HT-29 (cell line): ENCODE data around the gene CTNNBIP1. TPM values are rescaled to one million over a fixed set of nuclear protein-coding genes. Genes with fewer than 3 reads are reported as not detected.

Experiments used
- DNase-seq: peaks from one replicate; pipeline ENCODE4 v3.0.0-alpha.2; 2015; ENCODE audit warnings: low spot score
- total RNA-seq: library from RNA; depleted of rRNA; stranded (reverse); fragments of >200 nt; shearing (Covaris generic); gene quantifications from 2 replicates; pipeline ENCODE4 v1.2.3, GENCODE V29; 2014

Gene CTNNBIP1
- total RNA-seq, 1 experiment from 2014 or later, result 12.2 TPM

GRCh38 chr1:9858293-9859035 lies 51.6 kb downstream of the CTNNBIP1 start:
- no peak for DNase-seq

GRCh38 chr1:9855186-9855585 lies 54.9 kb downstream of the CTNNBIP1 start:
- no peak for DNase-seq

GRCh38 chr1:9853249-9853595 lies 56.8 kb downstream of the CTNNBIP1 start:
- DNase-seq, result no peak

- DNase-seq, result no peak
These were observed 57.4 kb downstream of the CTNNBIP1 start for GRCh38 chr1:9852410-9853248.

- DNase-seq, result no peak
These were observed 58.1 kb downstream of the CTNNBIP1 start for GRCh38 chr1:9852004-9852403.

- DNase-seq, result no peak
These were observed 59.5 kb downstream of the CTNNBIP1 start for GRCh38 chr1:9850442-9851162.

GRCh38 chr1:9849691-9850441 lies 60.2 kb downstream of the CTNNBIP1 start:
- DNase-seq, result no peak

- no peak for DNase-seq
These were observed 62.0 kb downstream of the CTNNBIP1 start for GRCh38 chr1:9848022-9848421.

- DNase-seq, result no peak
These were observed 62.8 kb downstream of the CTNNBIP1 start for GRCh38 chr1:9847269-9847668.

GRCh38 chr1:9846611-9847171 lies 63.4 kb downstream of the CTNNBIP1 start:
- no peak for DNase-seq

- no peak for DNase-seq
These were observed 64.2 kb downstream of the CTNNBIP1 start for GRCh38 chr1:9845914-9846313.

- DNase-seq, result no peak
These were observed 65.3 kb downstream of the CTNNBIP1 start for GRCh38 chr1:9844756-9845155.

GRCh38 chr1:9844106-9844505 lies 66.0 kb downstream of the CTNNBIP1 start:
- no peak for DNase-seq

- DNase-seq, result peak; percentile 50
These were observed 66.5 kb downstream of the CTNNBIP1 start for GRCh38 chr1:9843576-9843945.

- peak; percentile 60 for DNase-seq
These were observed 67.1 kb downstream of the CTNNBIP1 start for GRCh38 chr1:9842781-9843575.

GRCh38 chr1:9842073-9842711 lies 67.9 kb downstream of the CTNNBIP1 start:
- DNase-seq, result no peak

- no peak for DNase-seq
These were observed 68.6 kb downstream of the CTNNBIP1 start for GRCh38 chr1:9841460-9841859.

GRCh38 chr1:9840176-9840575 lies 69.9 kb downstream of the CTNNBIP1 start:
- DNase-seq, result no peak

GRCh38 chr1:9838946-9839345 lies 71.1 kb downstream of the CTNNBIP1 start:
- no peak for DNase-seq

- peak; percentile 47 for DNase-seq
These were observed 73.5 kb downstream of the CTNNBIP1 start for GRCh38 chr1:9836632-9836960.
